T follicular helper cell (primary cell): ENCODE measurements around the gene CFAP77.

Experiments
- DNase-seq: peaks from one replicate; pipeline ENCODE4 v3.0.0-alpha.2; 2020; ENCODE audit warnings: low read depth

The CFAP77 gene

GRCh38 chr9:132489536-132489935, 79.5 kb downstream of the CFAP77 start:
- no peak for DNase-seq

GRCh38 chr9:132494857-132495256, 84.8 kb downstream of the CFAP77 start:
- no peak for DNase-seq

GRCh38 chr9:132497731-132498130, 87.7 kb downstream of the CFAP77 start:
- no peak for DNase-seq

GRCh38 chr9:132498531-132499210, 88.7 kb downstream of the CFAP77 start:
- no peak for DNase-seq

GRCh38 chr9:132499251-132499650, 89.2 kb downstream of the CFAP77 start:
- DNase-seq: no peak

GRCh38 chr9:132500193-132500592, 90.2 kb downstream of the CFAP77 start:
- no peak for DNase-seq

GRCh38 chr9:132502480-132502879, 92.5 kb downstream of the CFAP77 start:
- DNase-seq: no peak

- no peak for DNase-seq
Measured at GRCh38 chr9:132503116-132503515, 93.1 kb downstream of the CFAP77 start.

- no peak for DNase-seq
Measured at GRCh38 chr9:132504488-132504887, 94.5 kb downstream of the CFAP77 start.

GRCh38 chr9:132505991-132506655, 96.1 kb downstream of the CFAP77 start:
- no peak for DNase-seq

- no peak for DNase-seq
Measured at GRCh38 chr9:132506977-132507669, 97.1 kb downstream of the CFAP77 start.

- peak; percentile 44 for DNase-seq
Measured at GRCh38 chr9:132507670-132508469, 97.9 kb downstream of the CFAP77 start.

GRCh38 chr9:132509928-132510874, 100.2 kb downstream of the CFAP77 start:
- no peak for DNase-seq

GRCh38 chr9:132511191-132511999, 101.4 kb downstream of the CFAP77 start:
- DNase-seq: no peak

GRCh38 chr9:132513416-132513815, 103.4 kb downstream of the CFAP77 start:
- DNase-seq: no peak

GRCh38 chr9:132514011-132514744, 104.2 kb downstream of the CFAP77 start:
- DNase-seq: no peak

GRCh38 chr9:132514821-132515220, 104.8 kb downstream of the CFAP77 start:
- no peak for DNase-seq

GRCh38 chr9:132516301-132516700, 106.3 kb downstream of the CFAP77 start:
- no peak for DNase-seq

- no peak for DNase-seq
Measured at GRCh38 chr9:132516911-132517310, 106.9 kb downstream of the CFAP77 start.
